Measurements from ENCODE around the gene MID1. TPM values are rescaled to one million over a fixed set of nuclear protein-coding genes. Genes with fewer than 3 reads are reported as not detected.

MID1 gene
- total RNA-seq, 3 donors from 2014 or later: 41.4 to 48.8 (median 48.4) TPM

GRCh38 chrX:10617186-10617998, 3.0 kb downstream of the MID1 start:
- intact Hi-C loops (cut with DNase I, micrococcal nuclease): no loop called here
- no peaks in the 10 kb centered on the region for H3K36me3 ChIP-seq (ENCODE audit: low read depth)
- no peak for DNase-seq
- H3K4me3 ChIP-seq: no peak overlapping the region
- peaks cover 6% of the 10 kb centered on the region for H3K4me1 ChIP-seq (ENCODE audit: low read depth)
- H3K9me3 ChIP-seq: no peaks in the 10 kb centered on the region
- peak; percentile 64 for ATAC-seq
- TF ChIP-seq, protein P1, sequence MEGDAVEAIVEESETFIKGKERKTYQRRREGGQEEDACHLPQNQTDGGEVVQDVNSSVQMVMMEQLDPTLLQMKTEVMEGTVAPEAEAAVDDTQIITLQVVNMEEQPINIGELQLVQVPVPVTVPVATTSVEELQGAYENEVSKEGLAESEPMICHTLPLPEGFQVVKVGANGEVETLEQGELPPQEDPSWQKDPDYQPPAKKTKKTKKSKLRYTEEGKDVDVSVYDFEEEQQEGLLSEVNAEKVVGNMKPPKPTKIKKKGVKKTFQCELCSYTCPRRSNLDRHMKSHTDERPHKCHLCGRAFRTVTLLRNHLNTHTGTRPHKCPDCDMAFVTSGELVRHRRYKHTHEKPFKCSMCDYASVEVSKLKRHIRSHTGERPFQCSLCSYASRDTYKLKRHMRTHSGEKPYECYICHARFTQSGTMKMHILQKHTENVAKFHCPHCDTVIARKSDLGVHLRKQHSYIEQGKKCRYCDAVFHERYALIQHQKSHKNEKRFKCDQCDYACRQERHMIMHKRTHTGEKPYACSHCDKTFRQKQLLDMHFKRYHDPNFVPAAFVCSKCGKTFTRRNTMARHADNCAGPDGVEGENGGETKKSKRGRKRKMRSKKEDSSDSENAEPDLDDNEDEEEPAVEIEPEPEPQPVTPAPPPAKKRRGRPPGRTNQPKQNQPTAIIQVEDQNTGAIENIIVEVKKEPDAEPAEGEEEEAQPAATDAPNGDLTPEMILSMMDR (IDR thresholded peaks at IDR 0.05): no peak

DNA sequence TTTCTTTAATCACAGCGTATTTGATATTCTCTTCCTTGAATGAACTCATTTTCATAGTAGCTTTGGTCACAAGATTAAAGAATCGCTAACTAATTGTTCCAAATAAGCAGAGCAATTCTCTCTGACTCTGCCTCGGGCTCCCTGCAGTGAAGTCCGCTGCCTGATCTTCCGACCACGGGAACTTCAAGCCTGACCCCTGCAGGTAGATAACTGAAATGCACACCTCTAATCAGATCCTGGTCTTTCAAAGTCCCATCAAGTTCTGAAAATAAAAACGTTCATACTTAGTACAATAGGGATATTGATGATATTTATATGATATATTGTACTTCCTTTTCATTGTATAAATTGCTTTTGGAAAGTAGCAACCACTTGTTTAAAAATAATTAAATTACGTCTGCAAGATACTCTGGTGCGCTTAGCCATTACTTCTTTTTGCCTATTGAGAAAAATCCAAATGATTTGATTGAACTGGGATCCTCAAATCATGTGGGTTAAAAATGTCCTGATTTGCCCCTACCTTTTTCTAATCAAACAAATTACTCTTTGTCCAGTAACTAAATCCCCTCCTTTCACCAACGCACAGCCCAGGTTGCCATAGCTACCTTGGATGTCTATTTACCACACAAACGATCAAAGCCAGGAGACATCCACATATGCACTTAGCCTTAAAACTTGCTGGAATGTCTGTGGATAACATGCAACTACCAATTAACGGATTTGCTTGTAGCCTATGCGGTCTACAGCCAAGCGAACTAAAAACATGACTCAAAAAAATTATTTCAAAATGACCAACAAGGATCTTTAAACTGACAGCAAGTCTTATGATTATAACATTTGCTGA, 4.2 kb downstream of the MID1 start:
- Histone ChIP-seq H3K4me1 (ENCODE audit: low read depth) (peaks cover 6% of the 10 kb centered on the region), H3K4me3 (no peak overlapping the region), H3K36me3 (ENCODE audit: low read depth) (no peaks in the 10 kb centered on the region), H3K9me3 (no peaks in the 10 kb centered on the region)
- intact Hi-C loops (cut with DNase I, micrococcal nuclease): no loop called here
- ATAC-seq (peak; percentile 62), DNase-seq (peak in 1 of 3 donors; percentile 52)
- TF ChIP-seq, protein P1 (IDR thresholded peaks at IDR 0.05): peak; percentile 36

DNA sequence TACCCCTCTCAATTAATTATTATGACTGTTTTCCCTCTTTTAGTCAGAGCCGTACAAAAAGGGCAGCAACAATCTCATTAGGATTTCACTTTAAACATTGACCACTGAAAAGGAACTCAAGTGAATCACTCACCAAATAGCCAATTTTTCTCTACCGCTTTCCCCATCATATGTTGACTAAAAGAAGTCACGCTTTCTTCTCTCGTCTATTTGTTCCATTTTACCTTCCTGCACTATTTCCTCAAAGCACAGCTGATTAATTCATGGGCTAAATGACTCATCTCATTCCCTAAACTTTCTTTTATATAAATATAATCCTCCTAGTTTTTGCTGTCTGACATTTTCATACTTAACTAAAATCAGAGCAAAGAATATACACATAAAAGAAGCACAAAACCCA, 8.2 kb downstream of the MID1 start:
- H3K9me3 ChIP-seq: no peaks in the 10 kb centered on the region
- DNase-seq (no peak), ATAC-seq (no peak)
- TF ChIP-seq, protein P1 (IDR thresholded peaks at IDR 0.05): no peak
- intact Hi-C loops (cut with DNase I, micrococcal nuclease): no loop called here
- no peaks in the 10 kb centered on the region for H3K36me3 ChIP-seq (ENCODE audit: low read depth)
- H3K4me1 ChIP-seq (ENCODE audit: low read depth): peaks cover 6% of the 10 kb centered on the region
- H3K4me3 ChIP-seq: no peak overlapping the region

- H3K4me1 ChIP-seq (ENCODE audit: low read depth): peaks cover 4% of the 10 kb centered on the region
- TF ChIP-seq, protein P1 (IDR thresholded peaks at IDR 0.05): no peak
- no peak overlapping the region for H3K4me3 ChIP-seq
- H3K36me3 ChIP-seq (ENCODE audit: low read depth): no peaks in the 10 kb centered on the region
- intact Hi-C loops (cut with DNase I, micrococcal nuclease): no loop called here
- no peak for DNase-seq
- H3K9me3 ChIP-seq: no peaks in the 10 kb centered on the region
- no peak for ATAC-seq
Measured at GRCh38 chrX:10611441-10612090, 8.8 kb downstream of the MID1 start.

DNA sequence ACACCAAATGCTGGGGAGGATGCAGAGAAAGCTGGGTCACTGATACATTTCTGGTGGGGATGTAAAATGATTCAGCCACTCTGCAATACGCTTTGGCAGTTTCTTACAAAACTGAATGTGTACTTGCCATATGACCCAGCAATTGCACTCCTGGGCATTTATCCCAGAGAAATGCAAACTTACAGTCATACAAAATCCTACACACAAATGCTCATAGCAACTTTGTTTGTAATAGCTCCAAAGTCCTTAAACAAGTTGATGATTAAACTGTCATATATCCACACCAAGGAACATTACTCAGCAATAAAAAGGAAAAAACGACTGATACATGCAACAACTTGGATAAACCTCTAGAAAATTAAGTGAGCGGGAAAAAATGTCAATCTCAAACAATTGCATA, 12.3 kb downstream of the MID1 start:
- Histone ChIP-seq H3K4me1 (ENCODE audit: low read depth) (no peaks in the 10 kb centered on the region), H3K9me3 (no peaks in the 10 kb centered on the region), H3K4me3 (no peak overlapping the region), H3K36me3 (ENCODE audit: low read depth) (no peaks in the 10 kb centered on the region)
- intact Hi-C loops (cut with DNase I, micrococcal nuclease): no loop called here
- TF ChIP-seq, protein P1 (IDR thresholded peaks at IDR 0.05): no peak
- ATAC-seq (peak; percentile 94), DNase-seq (peak in 1 of 3 donors; percentile 31)
